Esophagus muscularis mucosa (tissue), 3 donors: ENCODE results near the gene AMN1.
"Not testable (repeated sequence)": the region's sequence is repeated elsewhere in the genome, so short reads cannot be mapped to it uniquely, and the experiment has no call there.

ENCODE experiments used
- POLR2A ChIP-seq: fragments of 450-650 bp; IDR thresholded peaks from one replicate; pipeline ENCODE4 v1.6.1; 2017; ENCODE audit warnings: antibody characterized with exemption, moderate library complexity, mild to moderate bottlenecking, low read depth
- TF ChIP-seq, protein P1 (sequence below), 3 experiments: fragments of 200-600 bp in 2 of 3; fragments of 450-650 bp in 1 of 3; sonication (generic) in 2 of 3; IDR thresholded peaks; one replicate each; pipeline ENCODE4 v1.5.1; 2017 to 2019; ENCODE audit warnings: antibody characterized with exemption in 3 of 3, mild to moderate bottlenecking in 2 of 3, moderate library complexity in 1 of 3

- TF ChIP-seq, protein P1, sequence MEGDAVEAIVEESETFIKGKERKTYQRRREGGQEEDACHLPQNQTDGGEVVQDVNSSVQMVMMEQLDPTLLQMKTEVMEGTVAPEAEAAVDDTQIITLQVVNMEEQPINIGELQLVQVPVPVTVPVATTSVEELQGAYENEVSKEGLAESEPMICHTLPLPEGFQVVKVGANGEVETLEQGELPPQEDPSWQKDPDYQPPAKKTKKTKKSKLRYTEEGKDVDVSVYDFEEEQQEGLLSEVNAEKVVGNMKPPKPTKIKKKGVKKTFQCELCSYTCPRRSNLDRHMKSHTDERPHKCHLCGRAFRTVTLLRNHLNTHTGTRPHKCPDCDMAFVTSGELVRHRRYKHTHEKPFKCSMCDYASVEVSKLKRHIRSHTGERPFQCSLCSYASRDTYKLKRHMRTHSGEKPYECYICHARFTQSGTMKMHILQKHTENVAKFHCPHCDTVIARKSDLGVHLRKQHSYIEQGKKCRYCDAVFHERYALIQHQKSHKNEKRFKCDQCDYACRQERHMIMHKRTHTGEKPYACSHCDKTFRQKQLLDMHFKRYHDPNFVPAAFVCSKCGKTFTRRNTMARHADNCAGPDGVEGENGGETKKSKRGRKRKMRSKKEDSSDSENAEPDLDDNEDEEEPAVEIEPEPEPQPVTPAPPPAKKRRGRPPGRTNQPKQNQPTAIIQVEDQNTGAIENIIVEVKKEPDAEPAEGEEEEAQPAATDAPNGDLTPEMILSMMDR (IDR thresholded peaks at IDR 0.05), result not testable (repeated sequence)
- TF ChIP-seq POLR2A, result not testable (repeated sequence)
Observed at GRCh38 chr12:31758297-31758696, 29.5 kb upstream of the AMN1 start.
